HG02970 (cell line): Measurements from ENCODE around the gene CEP290.

Experiments used
- ATAC-seq: cut with Tn5 transposase; IDR thresholded peaks from one replicate; pipeline ENCODE4 v1.9.1; 2021; ENCODE audit warnings: mild to moderate bottlenecking, moderate library complexity, moderate number of reproducible peaks; ENCODE audit not compliant: unreplicated experiment, low FRiP score

Gene CEP290

GRCh38 chr12:88141774-88142609, at the start of gene CEP290, which contains the start of gene TMTC3:
TSS of gene CEP290 (minus strand) at chr12:88142088. CDS start at chr12:88141307, 781 bp downstream.
TSS of gene TMTC3 (plus strand) at chr12:88142307. CDS start at chr12:88148316, 6,009 bp downstream.
- ATAC-seq, result peak; percentile 98

- ATAC-seq, result no peak
These were observed 46.3 kb upstream of the CEP290 start for GRCh38 chr12:88188180-88188579.

GRCh38 chr12:88187571-88187970, 45.7 kb upstream of the CEP290 start:
- no peak for ATAC-seq

GRCh38 chr12:88185988-88186387, 44.1 kb upstream of the CEP290 start:
- peak; percentile 80 for ATAC-seq

- ATAC-seq, result no peak
These were observed 43.4 kb upstream of the CEP290 start for GRCh38 chr12:88185279-88185678.

- no peak for ATAC-seq
These were observed 42.3 kb upstream of the CEP290 start for GRCh38 chr12:88184196-88184595.

GRCh38 chr12:88182416-88182815, 40.5 kb upstream of the CEP290 start:
- ATAC-seq, result no peak

- ATAC-seq, result no peak
These were observed 40.0 kb upstream of the CEP290 start for GRCh38 chr12:88181881-88182280.

- ATAC-seq, result no peak
These were observed 37.6 kb upstream of the CEP290 start for GRCh38 chr12:88179436-88180014.

- ATAC-seq, result no peak
These were observed 33.7 kb upstream of the CEP290 start for GRCh38 chr12:88175544-88175943.

GRCh38 chr12:88172844-88173407, 31.0 kb upstream of the CEP290 start:
- no peak for ATAC-seq

GRCh38 chr12:88167384-88167783, 25.5 kb upstream of the CEP290 start:
- ATAC-seq, result no peak

GRCh38 chr12:88166179-88166578, 24.3 kb upstream of the CEP290 start:
- no peak for ATAC-seq

- no peak for ATAC-seq
These were observed 21.5 kb upstream of the CEP290 start for GRCh38 chr12:88163371-88163770.

- no peak for ATAC-seq
These were observed 14.3 kb upstream of the CEP290 start for GRCh38 chr12:88156075-88156654.

GRCh38 chr12:88153959-88154358, 12.1 kb upstream of the CEP290 start:
- ATAC-seq, result no peak

- ATAC-seq, result no peak
These were observed 8.2 kb upstream of the CEP290 start for GRCh38 chr12:88150063-88150462.

- no peak for ATAC-seq
These were observed 3.9 kb upstream of the CEP290 start for GRCh38 chr12:88145567-88146505.

- ATAC-seq, result no peak
These were observed 2.9 kb upstream of the CEP290 start for GRCh38 chr12:88144546-88145468.
